ENCODE results near the gene SLC25A48.

DNA sequence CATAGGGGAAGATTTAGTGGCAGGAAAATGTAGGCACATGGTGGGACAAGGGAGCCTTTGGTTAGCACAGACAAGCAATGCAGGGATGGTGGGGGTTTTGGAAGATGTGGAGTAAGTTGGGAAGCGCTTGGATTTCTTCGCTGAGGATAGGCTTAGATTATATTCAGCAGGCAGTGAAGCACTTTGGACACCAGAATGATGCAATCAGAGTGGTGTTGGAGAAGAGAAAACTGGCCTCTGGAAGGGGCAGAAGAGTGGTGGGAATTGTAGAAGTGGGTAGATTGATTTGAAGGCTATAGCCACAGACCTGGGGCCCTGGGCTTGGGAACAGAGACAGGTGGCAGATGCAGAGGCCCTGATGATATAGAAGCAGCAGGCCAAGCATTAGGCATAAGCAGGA, 28.3 kb downstream of the SLC25A48 start:
- TF ChIP-seq POLR2A (IDR thresholded peaks at IDR 0.05; ENCODE audit: low read length): no peak
- no peak for TF ChIP-seq GATA1 (IDR thresholded peaks at IDR 0.05; ENCODE audit: low read depth, low read length)
